Lower leg skin (tissue), 4 donors: ENCODE results near the gene RAB17. TPM values are rescaled to one million over a fixed set of nuclear protein-coding genes. Genes with fewer than 3 reads are reported as not detected.
A peak's percentile ranks its signal among the peaks of the same experiment; 100 is the strongest.

Experiments used
- DNase-seq, 2 donors: peaks; one replicate each; pipeline ENCODE4 v3.0.0-alpha.2; 2019; ENCODE audit warnings: low spot score in 2 of 2
- H3K4me3 ChIP-seq: fragments of 200-600 bp; sonication (generic); 2 replicates; pipeline ENCODE4 v1.5.1; 2017; ENCODE audit warnings: mild to moderate bottlenecking, low read depth; ENCODE audit not compliant: poor library complexity, severe bottlenecking
- CTCF ChIP-seq, 3 donors: fragments of 450-650 bp; IDR thresholded peaks; one replicate each; pipeline ENCODE4 v1.5.1; 2016; ENCODE audit warnings: antibody characterized with exemption in 3 of 3, mild to moderate bottlenecking in 3 of 3, moderate library complexity in 2 of 3
- POLR2A ChIP-seq, 2 donors: fragments of 450-650 bp; IDR thresholded peaks; one replicate each; pipeline ENCODE4 v1.6.1; 2016 to 2017; ENCODE audit warnings: antibody characterized with exemption in 2 of 2, mild to moderate bottlenecking in 1 of 2, moderate library complexity in 1 of 2
- WGBS, 2 donors: methylation state at CpG; one replicate each; pipeline ENCODE4 v1.1.5; 2018; 5-methylcytosine and 5-hydroxymethylcytosine counted together
- intact Hi-C: fragments of 100-400 bp; cut with DNase I; formaldehyde crosslinking; loops from one replicate; pipeline ENCODE4 v1.15.0; 2023; ENCODE audit warnings: low total_unique reads
- total RNA-seq, 4 donors: library from RNA; depleted of rRNA; stranded (reverse); fragments of >200 nt; gene quantifications; one replicate each; pipeline ENCODE4 v1.1.0, GENCODE V29; 2016

Gene RAB17
- total RNA-seq, 4 donors from 2014 or later: 1.7 to 6.3 (median 2.8) TPM

GRCh38 chr2:237558961-237559641 lies 31.4 kb downstream of the RAB17 start:
- WGBS, 2 donors: 33 to 41% methylated on average over 22 of the region's 22 CpGs

GRCh38 chr2:237557633-237558015 lies 32.9 kb downstream of the RAB17 start:
- no peak for TF ChIP-seq POLR2A (IDR thresholded peaks at IDR 0.05)
- TF ChIP-seq CTCF (IDR thresholded peaks at IDR 0.05): no peak
- no peak for DNase-seq
- intact Hi-C loops: no loop called here
- H3K4me3 ChIP-seq: no peak overlapping the region
- 50 to 66% methylated on average over 4 of the region's 4 CpGs for WGBS, 2 donors

More at GRCh38 chr2:237558961-237559641, 31.4 kb downstream of the RAB17 start:
- no peak overlapping the region for H3K4me3 ChIP-seq
- TF ChIP-seq CTCF (IDR thresholded peaks at IDR 0.05): no peak
- TF ChIP-seq POLR2A (IDR thresholded peaks at IDR 0.05): no peak
- intact Hi-C loops: no loop called here
- DNase-seq: peak; percentile 82 to 98

- DNase-seq: no peak
- TF ChIP-seq CTCF (IDR thresholded peaks at IDR 0.05) (no peak), POLR2A (IDR thresholded peaks at IDR 0.05) (no peak)
- H3K4me3 ChIP-seq: no peak overlapping the region
- WGBS, 2 donors: 64 to 69% methylated on average over 11 of the region's 11 CpGs
- intact Hi-C loops: no loop called here
Measured at GRCh38 chr2:237556773-237557632, 33.5 kb downstream of the RAB17 start.

- intact Hi-C loops: no loop called here
- 96 to 100% methylated on average over 1 of the region's 1 CpG for WGBS, 2 donors
Measured at GRCh38 chr2:237555560-237555959, 35.0 kb downstream of the RAB17 start.

GRCh38 chr2:237553948-237554347 lies 36.6 kb downstream of the RAB17 start:
- no peak overlapping the region for H3K4me3 ChIP-seq
- WGBS, 2 donors: 75 to 89% methylated on average over 7 of the region's 7 CpGs
- intact Hi-C loops: no loop called here
- no peak for TF ChIP-seq POLR2A (IDR thresholded peaks at IDR 0.05)
- no peak for TF ChIP-seq CTCF (IDR thresholded peaks at IDR 0.05)
- no peak for DNase-seq

More at GRCh38 chr2:237555560-237555959, 35.0 kb downstream of the RAB17 start:
- TF ChIP-seq POLR2A (IDR thresholded peaks at IDR 0.05): no peak
- H3K4me3 ChIP-seq: no peak overlapping the region
- no peak for DNase-seq

- no peak overlapping the region for H3K4me3 ChIP-seq
- DNase-seq: no peak
- TF ChIP-seq POLR2A (IDR thresholded peaks at IDR 0.05) (no peak), CTCF (IDR thresholded peaks at IDR 0.05) (no peak)
- WGBS, 2 donors: 82 to 97% methylated on average over 6 of the region's 6 CpGs
- intact Hi-C loops: no loop called here
Measured at GRCh38 chr2:237552908-237553307, 37.6 kb downstream of the RAB17 start.
